ENCODE results near the gene EMC10. TPM values are rescaled to one million over a fixed set of nuclear protein-coding genes. Genes with fewer than 3 reads are reported as not detected.

Gene EMC10
- polyA plus RNA-seq, 2 of the 4 experiments (the other 2 are of a cell fraction), result 52.8 to 147 TPM

DNA sequence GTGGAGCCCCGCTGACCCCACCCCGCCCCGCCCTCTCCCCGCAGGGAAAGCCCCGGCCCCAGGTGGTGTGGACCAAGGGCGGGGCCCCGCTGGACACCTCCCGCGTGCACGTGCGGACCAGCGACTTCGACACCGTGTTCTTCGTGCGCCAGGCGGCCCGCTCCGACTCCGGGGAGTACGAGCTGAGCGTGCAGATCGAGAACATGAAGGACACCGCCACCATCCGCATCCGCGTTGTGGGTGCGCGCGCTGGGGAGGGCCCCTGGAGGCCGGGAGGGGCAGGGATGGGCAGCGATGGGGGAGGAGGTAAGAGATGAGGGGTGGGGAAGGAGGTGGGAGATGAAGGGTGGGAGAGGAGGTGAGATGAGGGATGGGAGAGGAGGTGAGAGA lies 17.2 kb upstream of the EMC10 start:
- FAIRE-seq (no peak), DNase-seq (ENCODE audit: low read depth in 1 of 2, low spot score in 1 of 2) (no peak), ATAC-seq (no peak)
- no peak overlapping the region for H3K4me2 ChIP-seq
- peaks cover 16% of the 10 kb centered on the region for H3K4me1 ChIP-seq
- H3K4me3 ChIP-seq, result no peak overlapping the region
- ChIA-PET CTCF (interaction anchor here (0.6 to 1.8 kb wide), 5 partner anchors 23 to 102 kb away, joined by 3 to 7 read pairs (median 4); no protein-coding TSS in a partner anchor), POLR2A (no interaction called here)
- peak overlapping the region in 1 of 2 experiments; percentile 24; a peak in 1 of 6 replicates for H3K27ac ChIP-seq
- TF ChIP-seq TFCP2L1 (CRISPR knock-in tag; IDR thresholded peaks at IDR 0.05) (no peak), FOSB (CRISPR knock-in tag; IDR thresholded peaks at IDR 0.05) (no peak), ZFP36 (IDR thresholded peaks at IDR 0.05; ENCODE audit: borderline replicate concordance, partially characterized antibody) (no peak), ESRRA (IDR thresholded peaks at IDR 0.05; ENCODE audit: borderline replicate concordance, low read length) (no peak), CHD4 (IDR thresholded peaks at IDR 0.05; ENCODE audit: borderline replicate concordance) (no peak), ATOH8 (CRISPR knock-in tag; IDR thresholded peaks at IDR 0.05; ENCODE audit: low read depth) (no peak), TP53 (CRISPR knock-in tag; IDR thresholded peaks at IDR 0.05) (no peak), HOXB13 (CRISPR knock-in tag; IDR thresholded peaks at IDR 0.05; ENCODE audit: low read depth) (no peak), RFX5 (IDR thresholded peaks at IDR 0.05) (no peak), MAFK (IDR thresholded peaks at IDR 0.05; ENCODE audit: partially characterized antibody) (no peak), ZNF302 (CRISPR knock-in tag; IDR thresholded peaks at IDR 0.05) (no peak), FOSL2 (IDR thresholded peaks at IDR 0.05) (no peak), FOSL2 (CRISPR knock-in tag; IDR thresholded peaks at IDR 0.05) (no peak), POLR2A (IDR thresholded peaks at IDR 0.05; ENCODE audit: low read length) (no peak), CEBPB (IDR thresholded peaks at IDR 0.05) (no peak)
- TF ChIP-seq, protein P1, sequence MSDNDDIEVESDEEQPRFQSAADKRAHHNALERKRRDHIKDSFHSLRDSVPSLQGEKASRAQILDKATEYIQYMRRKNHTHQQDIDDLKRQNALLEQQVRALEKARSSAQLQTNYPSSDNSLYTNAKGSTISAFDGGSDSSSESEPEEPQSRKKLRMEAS (IDR thresholded peaks at IDR 0.05), result no peak
- H3K9me3 ChIP-seq, result no peaks in the 10 kb centered on the region
- 66% methylated on average over 10 of the region's 32 CpGs for WGBS (ENCODE audit: missing lambda C conversion rate)

- WGBS (ENCODE audit: missing lambda C conversion rate), result 85% methylated on average over 1 of the region's 1 CpG
- ChIA-PET POLR2A (interaction anchor here (1.5 to 2.0 kb wide), 2 partner anchors 75 to 84 kb away, joined by 6 to 7 read pairs; partner anchors contain the start of genes NR1H2 and POLD1), CTCF (interaction anchor here (1.2 to 7.5 kb wide), 16 partner anchors 10 to 107 kb away, joined by 4 to 175 read pairs (median 22); partner anchors contain the start of genes EMC10, NAPSA and POLD1)
- no peak for FAIRE-seq
- H3K27ac ChIP-seq, result peak overlapping the region; percentile 30 to 73; a peak in 4 of 6 replicates
- DNase-seq (ENCODE audit: low read depth in 1 of 2, low spot score in 1 of 2), result no peak
- peaks cover 16% of the 10 kb centered on the region for H3K4me1 ChIP-seq
- ATAC-seq, result no peak; a peak in 1 of 6 replicates
- H3K9me3 ChIP-seq, result no peaks in the 10 kb centered on the region
- TF ChIP-seq HOXB5 (CRISPR knock-in tag; IDR thresholded peaks at IDR 0.05), result no peak
- TF ChIP-seq SMC3 (IDR thresholded peaks at IDR 0.05), result no peak
- no peak for TF ChIP-seq POLR2A (IDR thresholded peaks at IDR 0.05; ENCODE audit: low read length)
- no peak for TF ChIP-seq MAZ (IDR thresholded peaks at IDR 0.05; ENCODE audit: borderline replicate concordance, low read depth, low read length)
- TF ChIP-seq CHD4 (IDR thresholded peaks at IDR 0.05; ENCODE audit: borderline replicate concordance), result no peak
- TF ChIP-seq, protein P2, sequence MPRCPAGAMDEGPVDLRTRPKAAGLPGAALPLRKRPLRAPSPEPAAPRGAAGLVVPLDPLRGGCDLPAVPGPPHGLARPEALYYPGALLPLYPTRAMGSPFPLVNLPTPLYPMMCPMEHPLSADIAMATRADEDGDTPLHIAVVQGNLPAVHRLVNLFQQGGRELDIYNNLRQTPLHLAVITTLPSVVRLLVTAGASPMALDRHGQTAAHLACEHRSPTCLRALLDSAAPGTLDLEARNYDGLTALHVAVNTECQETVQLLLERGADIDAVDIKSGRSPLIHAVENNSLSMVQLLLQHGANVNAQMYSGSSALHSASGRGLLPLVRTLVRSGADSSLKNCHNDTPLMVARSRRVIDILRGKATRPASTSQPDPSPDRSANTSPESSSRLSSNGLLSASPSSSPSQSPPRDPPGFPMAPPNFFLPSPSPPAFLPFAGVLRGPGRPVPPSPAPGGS (IDR thresholded peaks at IDR 0.05), result no peak
- TF ChIP-seq NFE2L2 (conservative IDR thresholded peaks at IDR 0.05; ENCODE audit: low read length), result no peak
- no peak for TF ChIP-seq ZSCAN20 (CRISPR knock-in tag; IDR thresholded peaks at IDR 0.05)
- no peak for TF ChIP-seq CBX2 (IDR thresholded peaks at IDR 0.05; ENCODE audit: borderline replicate concordance, low read depth)
- no peak for TF ChIP-seq ZC3H11A (IDR thresholded peaks at IDR 0.05)
- H3K4me2 ChIP-seq, result peak overlapping the region; percentile 76
- no peak overlapping the region for H3K4me3 ChIP-seq
Observed at GRCh38 chr19:50459638-50460037, 16.7 kb upstream of the EMC10 start.
